Stimulated activated CD4-positive, alpha-beta T cell treated with anti-CD3 and anti-CD28 coated beads, Interleukin-1b, Interleukin-23, amount 100 ng/mL, for 1 hour (primary cell): ENCODE data around the gene DYNLRB1.

Source experiments
- DNase-seq, 2 donors: peaks; one replicate each; pipeline ENCODE4 v3.0.0-alpha.2; 2020; ENCODE audit warnings: low read depth in 2 of 2

The DYNLRB1 gene

GRCh38 chr20:34578521-34578920, 62.3 kb downstream of the DYNLRB1 start:
- no peak for DNase-seq

- DNase-seq, result no peak
These were observed 63.2 kb downstream of the DYNLRB1 start for GRCh38 chr20:34579191-34579978.

GRCh38 chr20:34579979-34580940, 64.0 kb downstream of the DYNLRB1 start:
- DNase-seq, result no peak

GRCh38 chr20:34581341-34582184, 65.3 kb downstream of the DYNLRB1 start:
- DNase-seq, result no peak

GRCh38 chr20:34582221-34582620, 66.0 kb downstream of the DYNLRB1 start:
- DNase-seq, result no peak

- DNase-seq, result no peak
These were observed 66.7 kb downstream of the DYNLRB1 start for GRCh38 chr20:34582911-34583310.

DNA sequence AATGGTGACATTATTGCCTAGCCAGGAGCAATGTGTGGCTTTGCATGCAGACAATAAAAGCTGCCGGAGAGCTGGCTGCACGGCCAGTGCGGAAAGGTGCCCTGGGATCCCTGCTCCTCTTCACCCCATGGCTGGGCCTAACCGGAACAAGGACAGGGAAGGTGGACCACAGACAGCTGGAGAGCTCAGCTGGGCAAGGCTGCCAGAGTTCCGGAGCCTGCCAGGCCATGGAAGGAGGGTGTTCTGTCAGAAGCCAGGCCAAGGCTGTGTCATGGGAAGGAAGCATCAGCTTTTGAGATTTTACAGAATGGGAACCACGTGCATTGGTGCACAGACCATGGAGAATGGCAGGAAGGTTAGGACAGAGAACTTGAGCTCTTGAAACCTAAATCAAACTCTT, 67.3 kb downstream of the DYNLRB1 start:
- DNase-seq, result no peak

DNA sequence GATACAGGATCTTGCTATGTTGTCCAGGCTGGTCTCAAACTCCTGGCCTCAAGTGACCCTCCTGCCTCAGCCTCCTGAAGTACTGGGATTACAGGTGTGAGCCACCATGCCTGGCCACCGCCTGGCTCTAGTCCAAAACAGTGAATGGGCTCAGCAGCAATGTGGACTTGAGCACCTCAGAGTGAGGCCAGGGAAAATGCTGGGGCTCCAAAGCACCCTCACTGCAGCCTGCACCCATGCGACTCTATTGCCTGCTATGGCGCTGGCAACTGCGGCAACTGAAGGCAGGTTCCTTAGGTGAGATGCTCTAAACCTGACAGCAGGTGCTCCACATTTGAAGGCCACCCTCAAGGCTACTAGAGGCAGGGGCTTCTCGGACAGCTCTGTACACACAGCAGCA, 68.8 kb downstream of the DYNLRB1 start:
- no peak for DNase-seq

- no peak for DNase-seq
These were observed 70.4 kb downstream of the DYNLRB1 start for GRCh38 chr20:34586488-34587163.
